Activated naive CD4-positive, alpha-beta T cell treated with anti-CD3 and anti-CD28 coated beads, Interleukin-2, amount 50 U/mL, for 16 hours (primary cell): ENCODE measurements around the gene BAZ2B.

Source experiments
- DNase-seq: peaks from one replicate; pipeline ENCODE4 v3.0.0-alpha.2; 2020

Gene BAZ2B

DNA sequence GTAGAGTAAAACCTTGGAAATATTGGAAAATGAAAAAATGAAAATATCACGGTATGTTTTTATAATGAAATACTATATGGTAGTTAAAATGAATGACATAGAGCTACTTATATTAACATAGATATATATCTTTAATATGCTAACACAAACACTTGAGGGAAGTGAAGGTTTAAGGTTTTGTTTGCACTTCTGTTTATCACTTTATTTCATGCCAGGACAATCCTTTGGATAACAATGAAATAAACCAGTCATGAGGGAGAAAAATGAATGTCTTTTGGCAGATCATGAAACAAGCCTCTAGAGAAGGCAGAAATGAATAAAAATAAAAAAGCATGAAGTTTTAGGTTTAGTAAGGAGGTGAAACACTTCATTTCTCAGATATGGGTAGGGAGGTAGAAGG, 89.9 kb downstream of the BAZ2B start:
- DNase-seq: no peak

DNA sequence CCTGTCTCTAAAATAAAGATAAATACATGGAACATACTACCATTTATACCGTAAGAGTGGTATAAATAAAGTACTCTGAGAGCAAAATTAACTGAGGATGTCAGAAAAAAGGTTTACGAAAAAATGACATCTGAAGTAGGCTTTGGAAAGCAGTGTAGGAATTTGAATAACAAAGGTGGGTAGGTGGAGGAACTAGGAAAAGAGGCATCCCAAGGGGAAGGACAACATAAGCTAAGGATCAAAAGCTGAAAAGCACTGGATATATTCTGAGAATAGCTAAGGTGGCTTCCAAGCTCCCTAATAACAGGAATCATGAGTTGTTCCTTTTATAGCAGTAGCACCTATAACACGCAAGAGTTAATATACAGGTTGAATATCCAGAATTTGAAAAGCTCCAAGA, 91.3 kb downstream of the BAZ2B start:
- no peak for DNase-seq

DNA sequence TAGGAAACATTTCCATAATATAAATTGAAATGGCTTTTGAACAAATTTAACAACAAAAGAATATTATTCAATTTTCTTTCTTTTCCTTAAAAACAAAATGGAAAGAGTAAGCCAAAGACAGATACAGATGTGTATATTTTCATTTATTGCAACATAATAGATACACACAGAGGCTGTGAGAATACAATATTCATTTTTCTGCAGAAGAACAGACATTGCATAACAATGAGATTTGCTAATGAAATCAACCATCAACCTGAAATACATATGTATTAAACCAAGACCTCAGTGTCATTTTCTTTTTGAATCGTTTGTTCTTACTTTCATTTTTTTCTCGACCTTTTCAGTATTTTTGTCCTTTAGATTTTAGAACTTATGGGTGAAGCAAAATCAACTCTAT, 95.1 kb downstream of the BAZ2B start:
- no peak for DNase-seq

DNA sequence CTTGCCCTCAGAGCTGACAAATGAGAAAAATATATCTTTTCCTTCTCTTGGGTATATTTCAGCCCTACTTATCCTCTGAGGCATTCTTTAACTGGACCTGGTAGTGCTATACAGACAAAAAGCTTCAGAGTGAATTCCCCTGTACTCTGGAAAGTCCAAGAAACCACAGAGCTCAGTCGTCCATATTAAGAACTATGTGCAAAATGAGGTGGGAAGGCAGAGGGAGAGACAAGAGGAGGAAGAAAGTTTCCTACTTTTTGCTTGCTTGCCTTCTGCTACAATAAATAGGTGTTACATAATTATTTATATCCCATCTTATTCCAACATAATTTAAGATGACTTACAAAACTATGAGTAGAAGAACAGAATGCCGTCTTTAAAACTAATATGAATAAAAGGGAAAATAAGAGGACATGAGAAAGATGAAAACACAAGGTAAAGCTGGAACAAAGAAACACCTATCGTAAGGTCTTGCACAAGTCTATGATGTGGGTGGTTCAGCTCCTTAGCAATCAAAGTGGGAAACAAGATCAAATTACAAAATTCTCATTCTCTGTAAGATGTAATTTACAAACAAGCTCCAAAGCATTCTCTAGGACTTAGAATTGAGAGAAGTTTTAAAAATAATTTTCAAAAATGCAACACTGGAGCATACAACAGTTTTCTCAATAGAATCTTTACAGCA, 97.9 kb downstream of the BAZ2B start:
- no peak for DNase-seq

DNA sequence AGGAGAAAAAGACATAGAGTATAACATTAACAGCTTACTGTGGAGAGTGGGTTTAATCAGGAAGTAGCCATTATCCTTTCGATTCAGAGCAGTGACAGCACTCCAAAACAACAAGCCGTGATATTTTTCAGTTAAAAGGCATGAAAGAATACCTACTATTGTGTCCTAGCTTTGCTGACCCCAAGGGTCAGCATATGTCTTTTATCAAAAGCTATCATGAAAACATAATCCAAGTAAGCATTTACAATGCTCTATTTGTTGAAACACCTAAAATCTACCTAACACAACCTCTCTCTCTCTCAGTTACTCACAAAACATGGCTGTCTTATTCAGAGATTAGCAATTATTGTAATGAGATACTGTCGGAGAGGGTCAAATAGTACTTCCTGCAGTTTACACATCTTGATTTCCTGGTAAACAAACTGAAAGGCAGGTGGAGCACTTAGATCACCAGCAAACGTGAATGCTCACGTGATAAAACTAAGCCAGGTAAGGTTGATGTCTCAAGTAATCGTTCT, 100.0 kb downstream of the BAZ2B start:
- DNase-seq: no peak

DNA sequence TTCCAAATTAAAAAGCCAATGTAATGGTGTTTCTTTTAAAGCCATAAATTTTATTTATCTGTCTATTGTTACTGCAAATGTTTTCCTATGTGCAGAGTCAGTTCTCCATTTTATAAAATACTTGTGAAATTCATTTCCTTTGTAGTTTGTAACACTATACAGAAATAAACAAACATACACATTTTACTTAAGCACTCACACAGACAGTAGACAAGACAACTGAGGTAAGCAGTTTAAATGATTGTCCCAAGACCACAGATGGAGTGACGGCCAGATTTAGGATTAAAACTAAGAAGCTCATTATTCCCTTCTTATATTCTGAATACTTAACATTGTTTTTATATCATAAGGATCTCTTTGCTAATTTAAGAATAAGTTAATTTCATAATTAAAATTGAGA, 100.9 kb downstream of the BAZ2B start:
- DNase-seq: no peak

DNA sequence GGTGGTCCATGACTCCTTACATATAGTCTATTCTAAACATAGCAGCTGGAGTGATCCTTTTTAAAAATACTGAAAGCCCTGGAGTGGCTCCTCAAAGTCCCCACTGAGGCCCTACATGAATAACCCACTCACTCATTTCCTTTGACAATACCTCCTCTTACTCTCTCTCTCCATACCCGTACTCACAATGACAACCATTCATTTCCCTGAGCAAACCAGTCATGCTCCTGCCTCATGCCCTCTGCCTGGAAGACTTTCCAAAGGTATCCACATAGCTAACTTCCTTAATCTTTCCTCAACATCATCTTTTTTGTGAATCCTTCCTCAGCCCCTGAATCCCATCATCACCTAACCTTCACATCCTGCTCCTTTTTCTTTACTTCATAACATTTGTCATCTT, 102.6 kb downstream of the BAZ2B start:
- no peak for DNase-seq

DNA sequence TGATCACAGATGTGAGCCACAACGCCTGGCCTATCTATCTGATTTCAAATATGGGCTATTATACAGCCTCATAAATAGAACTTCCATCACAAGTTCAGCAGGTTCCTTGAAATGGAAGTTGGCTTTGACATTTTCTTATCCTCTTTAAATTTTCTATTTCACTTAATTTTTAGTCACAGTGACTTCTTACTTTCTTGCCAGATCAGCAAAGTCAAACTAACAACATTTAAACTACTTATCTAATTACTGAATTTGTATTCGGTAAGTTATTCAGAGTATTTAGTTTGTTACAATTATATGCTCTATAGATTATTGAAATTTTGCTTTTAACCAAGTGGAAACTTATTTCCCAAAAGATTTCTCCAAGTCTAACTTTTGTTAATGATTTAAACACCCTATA, 108.2 kb downstream of the BAZ2B start:
- no peak for DNase-seq

DNA sequence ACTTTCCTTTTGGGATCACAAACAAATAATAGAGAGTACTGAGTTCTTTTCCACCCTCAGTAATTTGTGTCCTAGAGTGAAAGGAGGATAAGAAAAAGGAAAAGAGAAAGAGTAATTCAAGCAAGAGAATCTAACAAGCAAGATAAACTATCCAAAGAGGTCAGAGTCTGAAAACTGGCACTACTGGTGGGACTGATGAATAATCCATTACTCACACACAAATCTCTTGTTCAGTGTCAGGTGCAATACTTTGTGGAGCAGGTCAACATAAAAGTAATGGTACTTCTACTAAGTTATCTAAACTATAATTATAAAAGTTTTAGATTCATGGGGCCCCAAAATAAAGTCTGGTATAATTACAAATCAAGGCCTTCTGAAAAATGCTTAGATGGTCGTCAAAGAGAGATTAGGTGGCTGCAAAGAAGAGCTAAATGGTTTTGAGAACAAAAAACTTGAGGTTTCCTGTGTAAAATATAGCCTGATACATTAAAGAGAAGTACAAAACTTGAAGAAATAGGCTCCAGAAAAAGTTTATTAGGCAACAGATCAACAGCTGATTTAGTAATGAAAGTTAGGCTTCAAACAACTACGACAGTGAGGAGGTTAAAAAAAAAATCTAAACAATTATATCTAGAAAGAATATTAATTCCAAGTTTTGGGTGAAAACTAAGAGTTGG, 109.4 kb downstream of the BAZ2B start:
- DNase-seq: no peak

DNA sequence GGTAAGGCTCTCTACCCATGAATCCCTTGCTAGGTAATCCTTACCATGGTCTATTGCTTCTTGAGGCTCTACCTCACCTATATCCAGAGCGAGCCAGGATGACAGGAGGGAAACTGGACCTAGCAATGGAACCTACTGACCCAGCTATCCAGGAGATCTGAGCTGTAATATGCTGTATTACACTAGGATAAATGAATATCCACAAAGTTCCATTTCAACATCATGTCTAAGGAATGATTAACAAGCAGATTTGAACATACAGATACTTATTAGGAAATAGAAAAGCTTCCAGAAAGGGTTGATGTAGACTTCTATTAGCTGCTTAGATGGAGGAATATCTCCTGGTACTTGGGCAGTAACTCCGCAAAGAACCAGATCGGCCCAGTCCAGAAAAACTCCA, 110.1 kb downstream of the BAZ2B start:
- no peak for DNase-seq

DNA sequence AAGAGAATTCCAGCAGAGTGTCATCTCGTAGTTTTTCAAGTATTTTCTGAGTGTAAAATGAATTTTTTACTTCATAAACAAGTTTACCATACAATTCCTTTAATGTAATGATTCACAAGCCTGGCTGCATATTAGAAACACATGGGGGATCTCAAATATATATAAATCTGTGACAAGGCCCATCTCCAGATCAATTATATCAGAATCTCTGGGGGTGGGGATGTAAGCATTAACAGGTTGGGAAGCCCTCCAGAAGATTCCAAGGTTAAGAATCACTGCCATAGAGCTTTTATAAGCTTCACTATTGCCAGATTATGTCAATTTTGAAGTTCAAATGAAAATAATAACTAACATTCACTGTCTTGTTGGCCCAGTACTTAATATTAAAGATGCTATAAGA, 111.2 kb downstream of the BAZ2B start:
- DNase-seq: no peak

DNA sequence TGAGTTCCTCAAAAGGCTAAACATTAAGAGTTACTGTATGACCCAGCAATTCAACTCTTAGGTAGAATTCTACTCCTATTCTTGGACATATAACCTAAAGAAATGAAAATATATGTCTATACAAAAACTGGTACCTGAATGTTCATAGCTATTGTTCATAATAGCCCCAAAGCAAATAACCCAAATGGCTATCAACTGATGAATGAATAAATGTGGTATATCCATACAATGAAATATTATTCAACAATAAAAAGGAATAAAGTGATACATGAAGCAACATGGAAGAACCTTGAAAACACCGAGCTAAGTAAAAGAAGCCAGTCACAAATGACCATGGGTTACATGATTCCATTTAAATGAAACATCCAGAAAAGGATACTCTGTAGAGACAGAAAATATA, 114.6 kb downstream of the BAZ2B start:
- no peak for DNase-seq

DNA sequence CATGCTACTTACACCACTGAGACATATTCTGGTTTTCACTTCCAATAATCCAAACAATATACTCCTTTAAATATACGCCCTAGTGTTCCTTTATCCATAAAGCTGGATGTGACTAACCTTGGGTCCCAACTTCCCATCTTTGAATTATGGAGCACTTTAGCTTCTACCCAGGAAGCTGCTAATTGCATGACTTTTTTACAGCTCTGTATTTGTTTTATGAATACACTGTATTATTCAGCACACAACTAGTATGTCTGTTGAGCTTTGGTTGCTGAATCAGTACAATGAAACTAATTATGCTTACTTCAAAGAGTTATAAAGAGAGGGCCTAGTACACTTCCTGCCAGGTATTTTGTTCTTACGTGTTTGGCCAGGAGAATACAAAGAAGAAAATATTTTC, 118.5 kb downstream of the BAZ2B start:
- DNase-seq: no peak

DNA sequence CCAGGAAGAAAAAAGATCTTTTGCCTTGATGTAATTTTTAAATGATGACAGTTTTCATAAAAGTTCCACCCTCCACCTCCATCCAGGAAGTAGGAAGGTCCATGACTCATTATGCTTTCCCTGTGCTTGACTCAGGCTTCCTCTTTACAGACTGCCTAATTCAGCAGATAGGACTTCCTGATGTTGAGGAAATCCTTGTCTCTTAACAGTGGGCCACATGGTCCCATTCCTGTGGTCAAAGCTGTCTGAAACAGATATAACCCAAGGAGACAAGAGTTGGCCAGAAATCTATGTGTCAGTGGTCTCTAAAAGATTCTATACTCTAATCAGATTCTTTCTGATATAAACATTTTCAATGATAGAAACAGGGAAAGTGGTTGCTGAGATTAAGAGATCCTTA, 119.1 kb downstream of the BAZ2B start:
- no peak for DNase-seq

DNA sequence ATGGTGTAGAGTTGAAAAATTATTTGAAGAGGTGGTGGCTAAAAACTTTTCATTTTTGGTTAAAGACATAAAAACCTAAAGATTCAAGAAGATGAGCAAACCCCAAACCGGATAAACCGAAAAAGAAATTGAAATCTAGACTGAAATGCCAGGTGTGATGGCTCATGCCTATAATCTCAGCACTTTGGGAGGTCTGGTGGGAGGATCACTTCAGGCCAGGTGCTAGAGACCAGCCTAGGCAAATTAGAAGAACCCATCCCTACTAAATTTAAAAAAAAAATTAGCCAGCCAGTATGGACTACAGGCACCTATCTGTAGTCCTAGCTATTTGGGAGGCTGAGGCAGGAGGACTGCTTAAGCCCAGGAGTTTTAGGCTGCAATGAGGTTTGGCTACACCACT, 126.9 kb downstream of the BAZ2B start:
- no peak for DNase-seq

DNA sequence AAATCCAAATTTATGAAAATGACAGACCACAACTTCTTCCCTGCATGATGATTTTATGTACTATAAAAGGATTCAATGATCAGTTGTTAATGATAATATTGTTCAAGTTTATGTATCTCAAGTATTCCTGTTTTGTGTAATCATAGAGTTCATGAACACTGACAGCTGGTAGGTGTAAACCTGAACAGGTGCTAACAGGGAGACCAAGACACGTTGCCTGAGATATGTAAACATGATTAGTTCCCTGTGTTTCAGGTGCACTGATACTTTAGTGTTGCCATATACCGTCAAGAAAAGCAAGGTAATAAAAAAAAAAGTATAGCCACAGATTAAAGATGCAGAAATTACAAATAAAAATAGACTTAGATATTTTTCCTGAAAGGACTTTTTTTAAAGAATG, 131.8 kb downstream of the BAZ2B start:
- no peak for DNase-seq

DNA sequence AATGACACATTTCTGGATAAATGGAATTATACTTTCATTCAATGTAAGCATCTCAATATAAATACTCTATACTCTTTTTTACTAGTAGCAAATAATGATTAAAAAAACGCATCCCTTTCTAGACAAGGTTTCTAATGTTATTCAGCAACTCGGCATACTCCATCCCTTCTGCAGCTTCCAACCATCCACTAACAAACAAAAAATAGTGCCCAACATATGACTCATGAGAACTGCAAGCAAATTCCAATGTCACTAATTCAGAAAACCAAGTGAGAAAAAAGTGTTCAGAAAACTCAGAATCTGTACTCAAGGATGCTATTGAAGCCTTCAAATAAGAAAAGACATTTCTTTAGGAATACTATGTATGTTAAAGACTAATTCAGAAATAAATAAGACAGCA, 140.0 kb downstream of the BAZ2B start:
- no peak for DNase-seq

DNA sequence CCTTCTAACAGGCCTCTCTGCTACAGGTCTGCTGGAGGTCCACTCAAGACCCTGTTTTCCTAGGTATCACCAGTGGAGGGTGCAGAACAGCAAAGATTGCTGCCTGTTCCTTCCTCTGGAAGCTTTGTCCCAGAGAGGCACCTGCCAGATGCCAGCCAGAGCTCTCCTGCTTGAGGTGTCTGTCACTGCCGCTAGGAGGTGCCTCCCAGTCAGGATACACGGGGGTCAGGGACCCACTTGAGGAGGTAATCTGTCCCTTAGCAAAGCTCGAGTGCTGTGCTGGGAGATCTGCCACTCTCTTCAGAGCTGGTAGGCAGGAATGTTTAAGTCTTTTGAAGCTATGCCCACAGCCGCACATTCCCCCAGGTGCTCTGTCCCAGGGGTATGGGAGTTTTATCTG, 140.6 kb downstream of the BAZ2B start:
- DNase-seq: no peak

DNA sequence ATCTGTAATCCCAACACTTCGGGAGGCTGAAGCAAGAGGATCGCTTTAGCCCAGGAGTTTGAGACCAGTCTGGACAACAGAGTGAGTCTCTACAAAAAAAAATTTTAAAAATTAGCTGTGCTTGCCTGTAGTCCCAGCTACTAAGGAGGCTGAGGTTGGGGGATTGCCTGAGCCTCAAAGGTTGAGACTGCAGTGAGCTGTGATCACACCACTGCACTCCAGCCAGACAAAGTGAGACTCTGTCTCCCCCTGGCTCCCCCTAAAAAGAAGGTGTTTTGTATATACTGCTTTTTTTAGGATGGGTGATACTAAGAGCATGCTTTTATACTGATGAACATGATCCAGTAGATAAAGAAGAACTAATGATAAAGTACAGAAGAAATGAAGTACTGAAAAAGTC, 145.0 kb downstream of the BAZ2B start:
- DNase-seq: no peak

DNA sequence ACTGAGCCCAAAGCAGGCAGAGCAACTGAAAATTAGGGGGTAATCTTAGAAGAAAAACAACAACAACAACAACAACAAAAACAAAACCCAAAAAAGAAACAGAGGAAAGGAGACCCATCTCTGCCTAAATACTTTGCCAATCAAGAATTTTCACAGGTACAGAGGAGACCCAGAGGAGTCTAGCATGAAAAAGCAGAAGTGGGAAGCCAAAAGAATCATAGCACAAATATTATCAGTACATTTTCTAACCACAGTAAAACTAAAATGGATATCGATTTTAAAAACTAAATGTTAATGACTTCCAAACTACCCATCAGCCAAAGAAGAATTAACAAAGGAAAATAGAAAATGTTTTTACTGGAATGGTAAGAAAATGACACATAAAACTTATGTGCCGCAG, 148.1 kb downstream of the BAZ2B start:
- no peak for DNase-seq

DNA sequence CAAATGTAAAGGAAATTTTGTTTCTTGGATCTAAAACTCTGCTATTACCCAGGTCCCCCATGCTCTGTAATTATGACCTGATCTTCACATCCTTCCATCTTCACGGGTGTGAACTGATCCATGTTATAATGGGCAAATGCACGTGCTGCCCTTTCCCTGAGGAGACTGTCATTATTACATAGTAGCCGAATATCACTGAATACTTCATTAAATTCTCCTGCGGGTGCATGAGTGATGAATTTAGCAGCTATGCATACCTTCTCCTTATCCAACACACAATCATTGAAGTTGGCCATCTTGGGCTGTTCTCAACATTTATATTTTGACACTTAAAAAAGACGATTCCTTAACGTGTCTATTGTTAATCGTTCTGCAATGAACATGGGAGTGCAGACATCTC, 153.4 kb downstream of the BAZ2B start:
- no peak for DNase-seq

DNA sequence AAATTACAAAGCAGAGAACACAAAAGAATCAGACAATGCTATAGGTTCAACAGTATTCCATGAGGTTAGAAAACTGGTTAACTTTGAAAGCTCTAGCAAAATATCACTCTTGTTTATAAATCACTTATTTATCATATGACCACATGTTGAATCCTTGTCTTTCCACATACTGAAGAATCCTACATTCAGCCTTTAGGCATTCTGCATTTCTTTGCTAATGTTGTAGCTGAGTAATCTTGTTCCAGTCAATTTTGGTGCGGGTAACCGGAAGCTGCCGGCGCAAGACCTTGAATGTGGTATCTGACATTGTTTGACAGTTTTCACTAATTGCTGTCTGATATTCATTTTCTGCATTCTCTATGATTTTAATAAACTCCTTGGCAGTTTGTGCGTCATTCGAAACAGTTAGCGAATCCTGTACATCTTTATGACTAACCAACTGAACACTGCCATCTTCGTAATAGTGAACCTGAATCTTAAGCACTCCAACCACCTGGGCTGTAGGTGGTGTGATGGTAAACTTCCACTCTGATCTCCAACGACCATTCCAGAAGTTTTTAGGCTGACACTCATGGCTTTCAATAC, 154.1 kb downstream of the BAZ2B start:
- DNase-seq: no peak

DNA sequence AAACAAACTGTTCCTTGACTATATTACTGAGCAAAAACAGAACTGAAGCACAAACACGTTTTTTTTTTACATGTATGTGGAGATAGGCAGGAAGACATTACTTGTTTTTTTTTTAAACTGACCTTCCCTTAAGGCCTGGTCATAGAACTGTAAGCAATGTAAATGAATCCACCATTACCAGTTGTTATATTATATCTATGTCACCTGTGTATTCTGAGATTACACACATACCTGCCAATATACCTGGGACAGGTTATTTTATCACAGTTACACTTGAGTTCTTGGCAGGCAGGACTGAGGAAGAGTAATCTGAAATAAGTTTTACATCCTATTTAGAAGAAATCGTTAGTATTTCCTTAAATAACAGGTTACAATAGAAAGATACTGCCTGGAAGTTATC, 155.3 kb downstream of the BAZ2B start:
- DNase-seq: no peak

DNA sequence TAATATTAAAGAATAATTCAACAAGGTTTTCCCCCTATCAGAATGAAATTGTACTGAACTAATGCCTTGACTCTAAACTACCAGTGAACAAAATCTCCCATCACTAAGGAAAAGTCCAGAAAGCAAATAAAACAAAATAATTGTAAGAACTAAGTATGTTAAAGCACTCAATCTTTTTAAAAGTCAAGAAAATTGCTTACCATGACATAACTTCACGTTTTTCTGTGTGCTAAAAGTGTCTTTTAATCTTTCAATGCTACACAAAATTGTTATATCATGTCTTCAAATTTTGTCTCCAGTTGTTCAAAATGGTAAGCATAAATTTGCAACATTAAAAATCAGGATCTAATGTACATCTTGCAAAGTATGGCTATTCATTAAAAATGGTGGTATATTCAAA, 156.1 kb downstream of the BAZ2B start:
- no peak for DNase-seq

DNA sequence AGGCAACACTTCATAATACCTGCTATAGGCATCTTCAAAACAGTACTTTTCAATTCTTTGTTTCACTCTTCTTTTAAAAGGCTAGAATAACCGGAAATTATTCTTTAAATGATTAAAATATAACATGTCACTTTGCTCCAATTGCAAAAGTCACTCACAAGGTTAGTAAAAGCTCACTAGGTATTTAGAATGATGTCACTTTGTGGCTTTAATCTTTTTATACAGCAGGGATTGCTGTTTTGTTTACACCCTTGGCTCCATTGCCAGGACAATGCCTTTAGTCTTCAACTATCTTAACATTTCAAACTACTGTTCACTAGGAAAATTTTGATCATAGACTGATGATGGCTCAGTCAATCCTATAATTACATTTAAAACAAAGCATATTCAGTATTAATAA, 157.1 kb downstream of the BAZ2B start:
- DNase-seq: no peak
